ENCODE data around the gene CCDC171. TPM values are rescaled to one million over a fixed set of nuclear protein-coding genes. Genes with fewer than 3 reads are reported as not detected.

CCDC171 gene
- total RNA-seq, 6 experiments from 2014 or later, result 0.42 to 0.80 (median 0.45) TPM

DNA sequence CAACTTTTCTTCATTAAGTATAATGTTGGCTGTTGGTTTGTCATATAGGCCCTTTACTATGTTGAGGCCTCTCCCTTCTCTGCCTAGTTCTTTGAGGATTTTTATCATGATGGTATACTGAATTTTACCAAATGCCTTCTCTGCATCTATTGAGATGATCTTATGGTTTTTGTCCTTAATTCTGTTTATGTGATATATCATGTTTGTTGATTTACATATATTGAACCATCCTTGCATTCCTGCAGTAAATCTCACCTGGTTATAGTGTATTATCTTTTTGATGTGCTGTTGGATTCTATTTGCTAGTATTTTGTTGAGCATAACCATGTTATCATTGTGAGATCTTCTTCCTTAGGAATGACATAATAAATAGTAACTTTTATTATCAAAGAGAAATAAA lies 362.9 kb downstream of the CCDC171 start:
- TF ChIP-seq, protein P1, sequence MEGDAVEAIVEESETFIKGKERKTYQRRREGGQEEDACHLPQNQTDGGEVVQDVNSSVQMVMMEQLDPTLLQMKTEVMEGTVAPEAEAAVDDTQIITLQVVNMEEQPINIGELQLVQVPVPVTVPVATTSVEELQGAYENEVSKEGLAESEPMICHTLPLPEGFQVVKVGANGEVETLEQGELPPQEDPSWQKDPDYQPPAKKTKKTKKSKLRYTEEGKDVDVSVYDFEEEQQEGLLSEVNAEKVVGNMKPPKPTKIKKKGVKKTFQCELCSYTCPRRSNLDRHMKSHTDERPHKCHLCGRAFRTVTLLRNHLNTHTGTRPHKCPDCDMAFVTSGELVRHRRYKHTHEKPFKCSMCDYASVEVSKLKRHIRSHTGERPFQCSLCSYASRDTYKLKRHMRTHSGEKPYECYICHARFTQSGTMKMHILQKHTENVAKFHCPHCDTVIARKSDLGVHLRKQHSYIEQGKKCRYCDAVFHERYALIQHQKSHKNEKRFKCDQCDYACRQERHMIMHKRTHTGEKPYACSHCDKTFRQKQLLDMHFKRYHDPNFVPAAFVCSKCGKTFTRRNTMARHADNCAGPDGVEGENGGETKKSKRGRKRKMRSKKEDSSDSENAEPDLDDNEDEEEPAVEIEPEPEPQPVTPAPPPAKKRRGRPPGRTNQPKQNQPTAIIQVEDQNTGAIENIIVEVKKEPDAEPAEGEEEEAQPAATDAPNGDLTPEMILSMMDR (IDR thresholded peaks at IDR 0.05), result no peak
- no peak for TF ChIP-seq POLR2A (IDR thresholded peaks at IDR 0.05)
- ATAC-seq (no peak), DNase-seq (no peak)
- no peaks in the 10 kb centered on the region for H3K9me3 ChIP-seq
- H3K27ac ChIP-seq, result no peak overlapping the region
- no peaks in the 10 kb centered on the region for H3K27me3 ChIP-seq
- intact Hi-C loops (cut with DNase I), result no loop called here
- H3K4me3 ChIP-seq, result no peak overlapping the region
- no peaks in the 10 kb centered on the region for H3K36me3 ChIP-seq
- H3K4me1 ChIP-seq, result no peaks in the 10 kb centered on the region

DNA sequence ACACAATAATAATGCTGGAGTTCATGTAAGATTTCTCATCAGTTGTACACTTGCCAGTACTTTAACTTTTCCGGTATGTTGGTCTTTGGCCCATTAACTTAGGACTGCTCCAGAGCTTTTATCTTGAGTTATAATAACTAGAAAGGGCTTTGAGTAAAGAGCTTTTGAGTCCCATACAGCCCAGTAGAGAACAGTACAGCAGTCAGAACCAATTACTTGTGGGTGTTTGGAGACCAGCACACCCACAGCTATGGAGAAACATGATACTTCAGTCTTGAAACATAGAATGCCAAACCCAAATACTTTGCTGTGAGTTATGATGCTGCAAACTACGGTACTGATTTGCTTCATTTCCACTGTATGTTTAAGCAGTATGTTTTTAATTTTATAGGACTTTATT lies 374.3 kb downstream of the CCDC171 start:
- Histone ChIP-seq H3K9me3 (no peaks in the 10 kb centered on the region), H3K4me3 (no peak overlapping the region), H3K27me3 (no peaks in the 10 kb centered on the region), H3K27ac (no peak overlapping the region), H3K36me3 (no peaks in the 10 kb centered on the region), H3K4me1 (no peaks in the 10 kb centered on the region)
- no peak for DNase-seq
- ATAC-seq, result no peak
- 88% methylated on average over 2 of the region's 2 CpGs for WGBS (ENCODE audit: insufficient coverage, low coverage, low lambda C conversion rate, missing lambda C conversion rate)
- intact Hi-C loops (cut with DNase I), result no loop called here
- no peak for TF ChIP-seq POLR2A (IDR thresholded peaks at IDR 0.05)
- TF ChIP-seq, protein P1 (IDR thresholded peaks at IDR 0.05), result no peak

DNA sequence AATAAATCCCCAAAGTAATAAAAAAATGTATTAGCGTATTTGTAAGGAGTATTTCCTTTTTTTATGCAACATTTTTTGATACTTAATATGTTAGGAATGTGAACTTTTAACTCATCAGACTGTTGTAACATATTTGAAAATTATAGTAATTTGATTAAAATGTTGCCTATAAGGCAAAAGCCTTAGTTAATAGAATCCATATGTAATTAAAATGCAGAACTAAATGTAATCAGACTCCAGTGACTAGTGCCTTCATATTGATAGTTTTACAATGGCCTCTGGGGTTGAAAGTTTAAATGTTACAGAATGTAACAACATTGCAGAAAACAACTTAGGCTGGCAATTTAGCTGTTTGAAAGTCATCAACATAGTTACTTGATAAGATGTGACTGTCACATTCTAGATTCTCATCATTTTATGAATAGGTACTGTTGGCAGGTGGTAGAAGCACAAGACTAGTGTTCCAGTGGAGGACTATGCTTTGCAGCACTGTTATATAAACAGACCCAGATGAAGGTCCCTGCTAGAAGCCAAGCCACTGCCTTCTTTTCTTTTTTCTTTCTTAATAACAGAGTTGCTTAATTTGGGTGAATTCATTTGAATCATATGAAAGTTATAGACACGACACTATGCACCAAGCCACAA lies 382.9 kb downstream of the CCDC171 start:
- Histone ChIP-seq H3K27me3 (no peaks in the 10 kb centered on the region), H3K9me3 (no peaks in the 10 kb centered on the region), H3K4me1 (no peaks in the 10 kb centered on the region), H3K4me3 (no peak overlapping the region), H3K27ac (no peak overlapping the region), H3K36me3 (no peaks in the 10 kb centered on the region)
- intact Hi-C loops (cut with DNase I), result no loop called here
- 70% methylated on average over 2 of the region's 2 CpGs for WGBS (ENCODE audit: insufficient coverage, low coverage, low lambda C conversion rate, missing lambda C conversion rate)
- no peak for TF ChIP-seq POLR2A (IDR thresholded peaks at IDR 0.05)
- TF ChIP-seq, protein P1 (IDR thresholded peaks at IDR 0.05), result no peak
- DNase-seq, result no peak
- ATAC-seq, result no peak

DNA sequence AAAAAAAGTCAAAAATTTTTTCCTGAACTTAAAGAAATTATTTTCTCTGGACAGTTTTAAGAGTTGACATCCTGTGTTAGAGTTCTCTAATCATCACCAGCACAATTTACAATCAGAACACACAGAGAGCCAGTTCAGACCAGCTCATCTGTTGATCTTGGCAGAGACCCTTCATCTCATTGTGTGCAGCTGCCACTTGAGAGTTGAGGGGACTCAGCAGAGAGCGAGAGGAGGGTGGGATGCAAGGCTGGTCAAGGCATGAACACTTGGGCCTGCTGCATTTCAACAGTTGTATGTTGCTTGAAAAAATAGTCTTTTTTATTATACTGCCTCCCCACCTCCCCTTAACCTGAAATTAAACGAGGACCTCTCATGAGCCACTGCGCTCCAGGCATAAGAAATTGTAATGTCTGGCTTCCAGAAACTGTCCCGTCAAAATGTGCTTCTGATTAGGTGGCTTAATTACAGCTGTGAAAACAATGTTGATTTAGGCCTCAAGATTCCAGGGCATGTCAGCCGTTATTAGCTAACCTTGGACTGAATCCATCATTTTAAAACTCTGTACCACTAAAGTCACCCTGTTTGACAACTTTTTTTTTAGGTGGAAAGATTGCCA lies 383.6 kb downstream of the CCDC171 start:
- DNase-seq, result no peak
- H3K4me3 ChIP-seq, result no peak overlapping the region
- ATAC-seq, result no peak
- no peaks in the 10 kb centered on the region for H3K27me3 ChIP-seq
- TF ChIP-seq, protein P1 (IDR thresholded peaks at IDR 0.05), result no peak
- TF ChIP-seq POLR2A (IDR thresholded peaks at IDR 0.05), result no peak
- no peaks in the 10 kb centered on the region for H3K4me1 ChIP-seq
- H3K27ac ChIP-seq, result no peak overlapping the region
- intact Hi-C loops (cut with DNase I), result no loop called here
- H3K9me3 ChIP-seq, result no peaks in the 10 kb centered on the region
- H3K36me3 ChIP-seq, result no peaks in the 10 kb centered on the region
- 71% methylated on average over 4 of the region's 5 CpGs for WGBS (ENCODE audit: insufficient coverage, low coverage, low lambda C conversion rate, missing lambda C conversion rate)

All from right lobe of liver (tissue), 6 donors.